Activated T-cell treated with anti-CD3 and anti-CD28 coated beads for 4 hours (primary cell): ENCODE results near the gene RHOXF2.

ENCODE experiments used
- DNase-seq: peaks from one replicate; pipeline ENCODE4 v3.0.0-alpha.2; 2020

The RHOXF2 gene

DNA sequence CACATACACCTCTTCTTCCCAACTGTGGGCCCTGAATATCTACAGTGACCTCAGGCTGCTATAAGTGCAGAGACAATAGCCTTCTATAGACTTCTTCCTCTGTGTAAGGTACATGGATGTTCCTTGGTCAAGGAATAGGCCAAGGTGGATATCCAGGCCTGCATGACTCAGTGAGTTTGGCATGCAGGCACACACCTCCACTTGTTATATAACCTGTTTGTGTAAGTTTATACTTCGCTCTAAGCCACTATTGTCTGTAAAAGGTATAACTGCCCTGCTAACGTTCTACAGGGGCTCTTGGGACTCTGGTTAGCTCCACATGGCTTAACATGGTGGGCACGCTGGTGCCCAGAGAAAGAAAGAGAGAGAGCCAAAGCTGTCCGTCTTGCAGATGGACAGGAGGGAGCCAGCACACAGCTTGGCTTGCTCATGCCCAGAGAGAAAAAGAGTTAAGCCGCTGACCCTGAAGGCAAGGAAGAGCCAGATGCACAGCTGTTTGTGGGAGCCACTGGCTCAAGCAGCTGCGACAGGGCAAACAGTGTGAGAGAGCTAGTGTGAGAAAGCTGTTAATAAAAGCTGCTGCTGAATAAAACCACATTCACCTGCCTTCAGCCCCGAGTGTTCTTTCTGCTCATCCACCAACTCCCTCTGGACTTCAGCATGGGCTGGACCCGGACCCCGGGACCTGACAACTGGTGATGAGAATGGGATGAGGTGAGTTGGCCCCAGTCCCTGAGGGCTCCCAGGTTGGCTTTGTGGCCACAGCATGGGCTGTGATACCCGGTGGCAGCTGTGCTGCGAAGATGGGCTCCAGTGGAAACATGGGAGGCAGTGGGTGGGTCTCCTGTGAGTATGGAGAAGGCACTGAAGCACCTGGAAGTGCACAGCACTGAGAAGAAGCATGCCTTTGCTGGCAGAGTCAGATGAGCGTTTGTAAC is 47.7 kb downstream of the RHOXF2 start:
- DNase-seq: no peak

- no peak for DNase-seq
These were observed 48.7 kb downstream of the RHOXF2 start for GRCh38 chrX:120207009-120207605.

DNA sequence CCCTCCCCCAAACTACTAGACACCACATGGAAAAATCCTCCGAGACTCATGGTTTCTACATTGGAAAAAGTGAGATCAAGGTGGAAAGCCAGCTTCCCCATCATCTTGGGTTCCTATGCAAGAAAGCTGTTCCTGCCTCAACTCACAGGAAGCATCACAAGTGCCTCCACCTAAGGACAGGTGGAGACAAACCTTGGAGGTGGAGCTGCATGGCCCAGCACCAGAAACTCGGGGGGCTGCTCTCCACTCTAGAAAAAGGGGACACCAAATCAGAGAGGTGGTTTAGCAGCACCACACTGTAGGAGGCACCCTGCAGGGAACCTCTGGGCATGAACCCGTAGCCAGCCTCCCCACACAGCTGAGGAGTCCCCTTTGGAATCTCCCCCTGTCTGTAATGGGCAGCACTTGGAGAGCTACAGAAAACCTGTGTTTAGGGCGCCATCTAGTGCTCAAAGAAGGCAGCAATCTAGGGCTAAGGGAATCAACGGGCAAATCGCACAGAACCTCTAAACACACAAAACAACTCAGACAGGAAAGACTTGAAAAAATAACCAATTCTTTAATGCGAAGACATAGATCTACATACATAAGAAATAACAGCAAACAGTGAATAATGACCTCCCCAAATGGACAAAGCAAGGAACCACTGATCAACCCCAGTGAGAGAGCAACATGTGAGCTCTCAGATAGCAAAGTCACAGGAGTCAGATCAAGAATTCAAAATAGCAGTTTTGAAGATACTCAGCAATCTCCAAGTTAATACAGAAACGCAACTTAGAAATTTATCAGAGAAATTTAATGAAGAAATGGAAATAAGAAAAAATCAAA is 55.2 kb downstream of the RHOXF2 start:
- peak; percentile 33 for DNase-seq
